Measurements from ENCODE around the gene JAG2.

DNA sequence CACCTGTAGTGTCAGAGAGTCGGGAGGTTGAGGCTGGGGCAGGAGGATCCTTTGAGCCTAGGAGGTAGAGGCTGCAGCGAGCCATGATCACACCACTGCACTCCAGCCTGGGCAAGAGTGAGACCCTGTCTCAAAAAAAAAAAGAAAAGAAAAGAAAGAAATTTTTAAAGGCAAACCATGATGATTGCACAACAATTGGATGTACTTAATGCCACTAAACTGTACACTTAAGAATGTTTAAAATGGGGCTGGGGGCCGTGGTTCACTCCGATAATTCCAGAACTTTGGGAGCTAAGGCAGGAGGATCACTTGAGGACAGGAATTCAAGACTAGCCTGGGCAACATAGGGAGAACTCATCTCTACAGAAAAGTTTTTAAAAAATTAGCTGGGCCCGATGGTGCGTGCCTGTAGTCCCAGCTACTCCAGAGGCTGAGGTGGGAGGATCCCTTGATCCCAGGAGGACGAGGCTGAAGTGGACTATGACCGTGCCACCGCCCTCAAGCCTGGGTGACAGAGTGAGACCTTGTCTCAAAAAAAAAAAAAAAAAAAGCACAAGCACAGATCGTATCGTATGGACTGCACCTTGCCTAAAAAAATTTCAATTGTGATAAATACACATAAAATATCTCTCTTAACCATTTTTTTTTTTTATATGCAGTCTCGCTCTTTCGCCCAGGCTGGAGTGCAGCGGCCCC, 32.7 kb downstream of the JAG2 start:
- TF ChIP-seq, protein P1, sequence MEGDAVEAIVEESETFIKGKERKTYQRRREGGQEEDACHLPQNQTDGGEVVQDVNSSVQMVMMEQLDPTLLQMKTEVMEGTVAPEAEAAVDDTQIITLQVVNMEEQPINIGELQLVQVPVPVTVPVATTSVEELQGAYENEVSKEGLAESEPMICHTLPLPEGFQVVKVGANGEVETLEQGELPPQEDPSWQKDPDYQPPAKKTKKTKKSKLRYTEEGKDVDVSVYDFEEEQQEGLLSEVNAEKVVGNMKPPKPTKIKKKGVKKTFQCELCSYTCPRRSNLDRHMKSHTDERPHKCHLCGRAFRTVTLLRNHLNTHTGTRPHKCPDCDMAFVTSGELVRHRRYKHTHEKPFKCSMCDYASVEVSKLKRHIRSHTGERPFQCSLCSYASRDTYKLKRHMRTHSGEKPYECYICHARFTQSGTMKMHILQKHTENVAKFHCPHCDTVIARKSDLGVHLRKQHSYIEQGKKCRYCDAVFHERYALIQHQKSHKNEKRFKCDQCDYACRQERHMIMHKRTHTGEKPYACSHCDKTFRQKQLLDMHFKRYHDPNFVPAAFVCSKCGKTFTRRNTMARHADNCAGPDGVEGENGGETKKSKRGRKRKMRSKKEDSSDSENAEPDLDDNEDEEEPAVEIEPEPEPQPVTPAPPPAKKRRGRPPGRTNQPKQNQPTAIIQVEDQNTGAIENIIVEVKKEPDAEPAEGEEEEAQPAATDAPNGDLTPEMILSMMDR (IDR thresholded peaks at IDR 0.05 in 2 of 3, conservative IDR thresholded peaks at IDR 0.05 in 1 of 3; ENCODE audit: borderline replicate concordance in 1 of 3, insufficient read depth in 1 of 3, low read depth in 2 of 3, low read length in 2 of 3) = no peak
- TF ChIP-seq POLR2A (IDR thresholded peaks at IDR 0.05; ENCODE audit: borderline replicate concordance, extremely low read depth, insufficient read depth, insufficient read length) (no peak), RAD21 (IDR thresholded peaks at IDR 0.05; ENCODE audit: low read depth) (no peak)
